PC-3 (cell line): ENCODE data around the gene COPG2.

Experiments
- CTCF ChIP-seq: fragments of 300-600 bp; sonication (generic); conservative IDR thresholded peaks from 2 replicates; pipeline ENCODE4 v1.5.1; 2017; ENCODE audit warnings: antibody characterized with exemption, low read depth, mild to moderate bottlenecking, low read length
- EZH2 ChIP-seq: fragments of 300-600 bp; sonication (generic); IDR thresholded peaks from one replicate; pipeline ENCODE4 v1.6.1; 2017; ENCODE audit warnings: antibody characterized with exemption, mild to moderate bottlenecking, low read length; ENCODE audit not compliant: unreplicated experiment
- EZH2phosphoT487 ChIP-seq: fragments of 300-600 bp; sonication (generic); IDR thresholded peaks from 2 replicates; pipeline ENCODE4 v1.6.1; 2018; ENCODE audit warnings: mild to moderate bottlenecking, antibody characterized with exemption, low read length, borderline replicate concordance

DNA sequence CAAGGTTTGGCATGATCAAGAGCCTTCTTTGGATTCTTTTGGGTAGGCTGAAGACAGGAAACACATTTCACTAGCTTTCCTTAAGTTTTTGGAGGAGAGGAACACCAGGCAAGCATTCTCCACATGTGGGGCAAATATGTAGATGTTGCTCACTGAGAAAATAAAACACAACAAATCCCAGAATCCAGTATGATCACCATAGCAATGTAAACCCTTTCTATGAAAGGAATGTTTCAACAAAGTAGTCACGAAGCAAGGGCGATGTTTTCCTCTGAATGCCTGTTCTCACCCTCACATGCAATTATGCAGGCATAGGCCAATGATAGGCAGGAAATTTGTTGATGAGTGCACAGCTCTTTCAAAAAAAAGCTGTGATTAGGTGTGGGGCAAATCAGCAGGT lies 207.3 kb downstream of the COPG2 start:
- TF ChIP-seq CTCF: no peak
- no peak for TF ChIP-seq EZH2
- TF ChIP-seq EZH2phosphoT487: no peak
